Measurements from ENCODE around the gene PIAS2.
A peak's percentile ranks its signal among the peaks of the same experiment; 100 is the strongest.
"Not testable (repeated sequence)": the region's sequence is repeated elsewhere in the genome, so short reads cannot be mapped to it uniquely, and the experiment has no call there.

The PIAS2 gene, protein sequence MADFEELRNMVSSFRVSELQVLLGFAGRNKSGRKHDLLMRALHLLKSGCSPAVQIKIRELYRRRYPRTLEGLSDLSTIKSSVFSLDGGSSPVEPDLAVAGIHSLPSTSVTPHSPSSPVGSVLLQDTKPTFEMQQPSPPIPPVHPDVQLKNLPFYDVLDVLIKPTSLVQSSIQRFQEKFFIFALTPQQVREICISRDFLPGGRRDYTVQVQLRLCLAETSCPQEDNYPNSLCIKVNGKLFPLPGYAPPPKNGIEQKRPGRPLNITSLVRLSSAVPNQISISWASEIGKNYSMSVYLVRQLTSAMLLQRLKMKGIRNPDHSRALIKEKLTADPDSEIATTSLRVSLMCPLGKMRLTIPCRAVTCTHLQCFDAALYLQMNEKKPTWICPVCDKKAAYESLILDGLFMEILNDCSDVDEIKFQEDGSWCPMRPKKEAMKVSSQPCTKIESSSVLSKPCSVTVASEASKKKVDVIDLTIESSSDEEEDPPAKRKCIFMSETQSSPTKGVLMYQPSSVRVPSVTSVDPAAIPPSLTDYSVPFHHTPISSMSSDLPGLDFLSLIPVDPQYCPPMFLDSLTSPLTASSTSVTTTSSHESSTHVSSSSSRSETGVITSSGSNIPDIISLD

GRCh38 chr18:46917108-46917802 lies at the start of gene PIAS2, which contains the start of gene KATNAL2:
TSS of gene PIAS2 (minus strand) at chr18:46917507. CDS start at chr18:46917345, 162 bp downstream.
TSS of gene KATNAL2 (plus strand) at chr18:46917602. CDS start at chr18:46946873, 29,271 bp downstream.
- peak; percentile 73 for DNase-seq

DNA sequence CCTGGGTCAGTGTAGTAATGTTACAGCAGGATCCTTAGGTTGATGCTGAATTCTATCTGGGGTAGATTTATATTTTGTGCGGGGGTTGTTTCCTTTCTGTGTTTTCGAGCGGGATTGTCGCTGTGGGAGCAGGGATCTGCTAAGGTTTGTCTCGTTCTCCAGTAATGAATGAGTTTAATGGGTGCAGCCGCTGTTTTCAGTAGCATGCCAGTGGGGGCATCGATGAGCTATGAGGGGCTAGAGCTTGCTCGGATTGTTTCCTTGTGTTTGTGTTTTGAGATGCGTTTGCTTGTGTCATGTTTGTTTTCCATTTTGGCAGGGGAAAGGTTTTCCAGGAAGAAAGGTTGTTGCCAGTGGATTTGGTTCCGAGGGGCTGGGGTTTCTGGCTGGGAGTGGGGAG lies 49.0 kb upstream of the PIAS2 start:
- DNase-seq = not testable (repeated sequence)

GRCh38 chr18:46964579-46965293 lies 47.4 kb upstream of the PIAS2 start:
- DNase-seq = not testable (repeated sequence)

DNA sequence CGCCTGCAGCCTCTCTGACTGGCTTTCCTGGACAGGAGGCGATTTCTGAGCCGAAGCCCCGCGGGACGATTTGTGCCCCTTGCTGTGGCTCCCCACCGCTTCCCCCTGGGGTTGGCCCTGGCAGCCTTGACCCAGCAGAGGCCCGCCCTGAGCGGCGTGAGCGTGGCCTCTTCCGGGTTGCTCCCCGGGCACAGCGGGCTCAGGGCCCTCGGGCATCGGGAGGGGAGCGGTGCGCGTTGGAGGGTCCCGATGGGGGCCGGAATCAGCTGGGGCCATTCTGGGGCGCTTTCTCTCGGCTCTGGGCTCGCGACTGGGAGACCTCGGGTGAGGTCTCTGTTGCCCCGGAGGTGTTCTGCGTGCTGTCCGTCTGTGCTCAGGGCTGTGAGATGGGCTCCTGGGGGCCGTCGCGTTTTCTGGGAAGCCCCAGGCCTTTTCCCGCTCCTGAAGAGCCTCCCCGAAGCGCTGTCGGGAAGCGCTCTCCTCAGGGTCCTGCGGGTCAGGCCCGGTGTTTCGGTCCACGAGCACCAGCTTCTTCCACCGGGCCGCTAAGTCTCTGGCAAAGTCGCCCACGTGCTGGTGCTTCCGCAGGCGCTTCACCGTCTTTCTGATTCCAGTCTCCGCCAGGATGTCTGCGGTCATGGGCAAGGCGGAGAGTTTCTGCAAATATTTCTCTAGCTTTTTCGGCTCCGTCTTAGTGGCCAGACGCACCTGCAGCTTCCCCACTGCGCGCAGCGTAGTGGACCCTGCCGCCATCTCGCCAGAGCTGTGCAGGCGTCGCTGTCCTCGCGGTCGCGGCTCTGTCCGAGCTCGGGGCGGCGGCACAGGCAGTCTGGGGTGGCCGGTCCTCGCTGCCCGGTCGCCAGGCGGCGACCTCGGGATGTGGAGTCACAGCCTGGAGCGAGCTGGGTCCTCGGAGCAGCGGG lies 46.6 kb upstream of the PIAS2 start:
- DNase-seq = not testable (repeated sequence)

GRCh38 chr18:46958209-46958608 lies 40.9 kb upstream of the PIAS2 start:
- no peak for DNase-seq

DNA sequence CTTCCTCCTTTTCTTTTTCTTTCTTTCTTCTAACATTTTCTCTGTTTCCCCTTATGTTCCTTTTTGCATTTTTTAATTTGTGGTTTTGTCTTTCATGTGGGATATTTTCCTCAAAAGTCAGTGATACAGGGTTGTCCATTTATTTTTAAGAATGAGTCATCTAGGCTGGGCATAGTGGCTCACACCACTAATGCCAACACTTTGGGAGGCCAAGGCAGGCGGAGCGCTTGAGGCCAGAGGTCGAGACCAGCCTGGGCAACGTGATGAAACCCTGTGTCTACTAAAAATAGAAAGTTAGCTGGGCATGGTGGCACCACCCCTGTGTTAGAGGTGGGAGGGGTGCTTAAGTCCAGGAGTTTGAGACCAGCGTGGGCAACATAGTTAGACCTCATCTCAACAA lies 35.9 kb upstream of the PIAS2 start:
- DNase-seq = no peak

DNA sequence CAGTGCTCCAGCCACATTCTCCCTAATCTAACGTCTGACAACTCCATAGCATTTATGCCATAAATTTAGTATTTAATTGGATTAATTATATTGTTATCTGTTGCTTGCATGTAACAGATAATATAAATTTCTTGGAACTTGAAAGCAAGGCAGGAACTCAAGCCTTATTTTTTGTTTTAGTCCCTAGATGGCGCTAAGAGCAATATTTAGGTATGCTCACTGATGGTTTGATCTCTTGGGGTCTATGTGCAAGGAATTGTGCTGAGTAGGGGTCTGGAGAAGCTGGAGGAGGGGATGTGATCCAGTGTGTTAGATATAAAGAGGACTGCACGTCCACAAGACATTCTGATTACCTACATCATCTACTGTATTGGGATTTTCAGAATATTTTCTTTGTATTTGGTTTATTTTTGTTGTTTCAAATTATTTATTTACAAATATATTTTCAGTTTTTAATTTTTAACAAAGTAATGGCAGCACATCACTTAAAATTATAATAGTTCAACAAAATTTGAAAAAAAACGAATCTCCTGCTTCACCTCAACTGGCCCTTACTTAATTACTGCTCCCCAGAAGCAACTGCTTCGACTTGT lies 32.9 kb upstream of the PIAS2 start:
- no peak for DNase-seq

DNA sequence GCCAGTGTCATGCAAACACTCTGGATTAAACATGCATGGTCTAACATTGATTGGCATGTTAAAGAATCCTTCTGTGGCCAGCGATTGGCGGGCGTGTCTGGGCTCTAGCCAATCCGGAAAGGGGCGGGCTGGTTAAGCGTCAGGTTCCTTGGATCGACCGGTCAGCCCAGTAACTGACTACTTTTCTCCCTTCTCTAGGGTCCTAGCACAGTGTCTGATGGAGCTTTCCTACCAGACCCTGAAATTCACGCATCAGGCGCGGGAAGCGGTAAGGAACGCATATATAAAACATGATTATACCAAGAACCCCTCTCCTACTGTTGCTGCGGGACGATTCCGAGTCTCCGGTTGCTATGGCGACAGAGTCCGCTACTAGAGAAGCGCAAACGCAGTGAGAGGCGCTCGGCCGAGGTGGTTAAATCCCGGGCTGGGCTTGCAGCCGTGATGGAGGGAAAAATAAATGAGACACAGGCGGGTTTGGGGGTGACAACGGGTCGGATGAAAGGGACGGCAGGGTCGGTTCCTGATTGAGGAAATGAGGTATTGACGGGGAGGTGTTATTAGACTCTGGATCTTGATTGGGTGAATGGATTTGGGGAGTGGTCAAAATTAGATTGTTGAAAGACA lies 29.5 kb upstream of the PIAS2 start:
- no peak for DNase-seq

GRCh38 chr18:46942646-46943045 lies 25.3 kb upstream of the PIAS2 start:
- DNase-seq = no peak

- DNase-seq = no peak
Observed at GRCh38 chr18:46939998-46940571, 22.8 kb upstream of the PIAS2 start.

GRCh38 chr18:46939337-46939963 lies 22.1 kb upstream of the PIAS2 start:
- DNase-seq = no peak

- no peak for DNase-seq
Observed at GRCh38 chr18:46920653-46921052, 3.3 kb upstream of the PIAS2 start.

GRCh38 chr18:46920067-46920466 lies 2.8 kb upstream of the PIAS2 start:
- DNase-seq = no peak

- DNase-seq = no peak
Observed at GRCh38 chr18:46917803-46918600, 695 bp upstream of the PIAS2 start.

- DNase-seq = no peak
Observed at GRCh38 chr18:46916551-46917107, 678 bp downstream of the PIAS2 start.

- DNase-seq = no peak
Observed at GRCh38 chr18:46915800-46916550, 1.3 kb downstream of the PIAS2 start.

DNA sequence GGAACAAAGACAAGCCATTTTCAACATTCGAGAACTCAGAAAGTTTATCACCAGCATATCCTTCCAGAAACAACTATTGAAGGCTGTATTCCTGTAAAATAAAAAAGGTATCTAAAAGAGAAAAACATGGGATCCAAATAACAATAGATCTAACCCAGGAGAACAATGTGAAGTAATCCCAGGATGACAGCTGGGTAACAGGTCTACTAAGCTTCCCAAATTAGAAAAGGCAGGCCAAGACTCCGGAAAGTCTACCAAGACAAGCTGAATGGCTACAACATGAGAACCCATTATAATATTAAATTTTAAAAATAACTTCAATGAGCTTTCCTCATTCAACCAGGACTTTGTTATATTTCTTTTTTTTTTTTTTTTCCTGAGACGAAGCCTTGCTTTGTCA lies 6.5 kb downstream of the PIAS2 start:
- no peak for DNase-seq

DNA sequence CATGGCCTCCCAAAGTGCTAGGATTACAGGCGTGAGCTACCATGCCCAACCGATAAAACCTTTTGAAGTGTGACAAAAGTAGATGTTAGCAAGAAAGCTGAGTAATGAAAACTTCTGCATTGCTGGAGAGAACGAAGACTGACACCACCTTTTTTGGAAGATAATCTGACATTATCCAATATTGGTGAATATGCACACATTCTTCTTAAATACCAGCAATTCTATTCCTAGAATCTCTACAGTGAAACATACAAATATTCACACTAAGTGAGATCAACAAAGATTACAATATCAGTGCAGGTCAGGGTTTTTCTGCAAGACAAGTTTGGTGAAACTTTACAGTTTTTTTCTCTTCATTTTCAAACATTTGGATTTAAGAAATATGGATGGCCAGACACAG lies 7.8 kb downstream of the PIAS2 start:
- DNase-seq = no peak

Measured in cortex of kidney (tissue), 1 donor.